ENCODE measurements around the gene PALLD.

GRCh38 chr4:168573870-168574269, 77.0 kb downstream of the PALLD start:
- TF ChIP-seq CTCF (IDR thresholded peaks at IDR 0.05): no peak
- TF ChIP-seq, protein P1, sequence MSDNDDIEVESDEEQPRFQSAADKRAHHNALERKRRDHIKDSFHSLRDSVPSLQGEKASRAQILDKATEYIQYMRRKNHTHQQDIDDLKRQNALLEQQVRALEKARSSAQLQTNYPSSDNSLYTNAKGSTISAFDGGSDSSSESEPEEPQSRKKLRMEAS (CRISPR knock-in tag; IDR thresholded peaks at IDR 0.05): no peak
- TF ChIP-seq ZNF138 (CRISPR knock-in tag; conservative IDR thresholded peaks at IDR 0.05): no peak

Data from WTC11 (cell line).